ENCODE measurements around the gene PRKAR1B.

PRKAR1B gene

DNA sequence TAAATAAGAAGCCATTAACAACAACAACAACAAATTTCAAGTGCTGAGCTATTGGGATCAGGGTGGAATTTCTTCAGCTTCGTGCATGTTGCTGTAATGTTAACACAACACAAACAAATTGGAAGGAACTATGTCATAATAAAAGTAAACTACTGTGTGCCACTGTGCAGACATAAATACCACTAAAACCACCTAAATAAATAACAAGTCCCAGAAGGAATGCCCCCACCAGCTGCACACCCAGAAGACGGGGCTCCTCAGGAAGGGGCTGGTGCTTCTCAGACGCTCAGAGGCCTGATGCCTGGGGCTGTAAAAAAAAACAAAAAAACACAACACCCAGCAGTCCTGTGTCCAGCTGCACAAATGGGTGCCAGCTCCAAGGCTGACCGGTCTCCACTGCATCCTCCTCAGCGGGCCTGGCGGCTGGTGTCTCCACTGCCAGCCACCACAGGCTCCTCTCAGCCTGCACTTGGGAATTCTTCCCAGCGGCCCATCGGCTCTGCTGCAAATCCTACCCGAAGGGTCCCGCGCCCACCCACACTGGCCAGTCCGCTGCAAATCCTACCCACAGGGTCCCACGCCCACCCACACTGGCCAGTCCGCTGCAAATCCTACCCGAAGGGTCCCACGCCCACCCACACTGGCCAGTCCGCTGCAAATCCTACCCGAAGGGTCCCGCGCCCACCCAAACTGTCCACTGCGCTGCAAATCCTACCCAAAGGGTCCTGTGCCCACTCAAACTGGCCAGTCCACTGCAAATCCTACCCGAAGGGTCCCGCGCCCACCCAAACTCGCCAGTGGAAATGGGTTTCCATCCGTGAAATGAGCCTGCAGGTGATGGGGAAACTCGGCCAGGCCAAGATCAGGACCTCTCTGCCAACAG lies 36.4 kb downstream of the PRKAR1B start:
- DNase-seq, result no peak

DNA sequence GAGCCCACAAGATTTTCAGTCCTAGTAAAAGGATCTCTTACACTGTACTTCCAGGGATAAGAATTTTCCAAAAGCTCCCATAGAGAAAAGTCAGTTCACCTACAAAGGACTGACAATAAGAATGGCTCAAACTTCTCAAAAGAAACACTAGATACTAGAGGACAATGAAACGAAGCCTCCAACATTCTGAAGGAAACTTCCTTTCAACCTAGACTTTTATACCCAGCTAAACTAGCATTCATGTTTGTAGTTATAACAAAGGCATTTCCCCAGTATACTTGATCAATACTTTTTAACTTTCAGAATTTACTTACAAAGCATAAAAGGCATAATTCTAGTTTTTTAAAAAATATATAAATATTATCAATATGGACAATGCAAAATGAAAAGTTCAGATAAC lies 41.5 kb downstream of the PRKAR1B start:
- DNase-seq, result no peak

DNA sequence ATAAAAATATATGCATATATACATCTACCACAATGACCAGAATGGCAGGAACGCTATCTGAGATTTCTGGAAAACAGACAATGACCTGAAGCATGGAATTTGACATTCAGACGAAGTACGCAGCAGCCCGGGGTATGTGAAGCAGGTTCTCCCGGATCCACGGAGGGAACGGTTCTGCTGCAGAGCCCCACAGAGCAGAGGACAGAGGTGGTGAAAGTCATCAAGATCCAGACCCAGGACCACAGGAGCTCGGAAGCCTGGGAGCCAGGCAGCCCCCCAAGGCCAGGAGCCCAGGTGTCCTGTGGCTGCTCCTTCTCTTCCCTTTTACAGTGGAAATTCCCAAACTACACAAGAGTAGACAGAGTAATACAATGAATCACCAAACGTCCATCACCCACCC lies 42.7 kb downstream of the PRKAR1B start:
- DNase-seq, result no peak

DNA sequence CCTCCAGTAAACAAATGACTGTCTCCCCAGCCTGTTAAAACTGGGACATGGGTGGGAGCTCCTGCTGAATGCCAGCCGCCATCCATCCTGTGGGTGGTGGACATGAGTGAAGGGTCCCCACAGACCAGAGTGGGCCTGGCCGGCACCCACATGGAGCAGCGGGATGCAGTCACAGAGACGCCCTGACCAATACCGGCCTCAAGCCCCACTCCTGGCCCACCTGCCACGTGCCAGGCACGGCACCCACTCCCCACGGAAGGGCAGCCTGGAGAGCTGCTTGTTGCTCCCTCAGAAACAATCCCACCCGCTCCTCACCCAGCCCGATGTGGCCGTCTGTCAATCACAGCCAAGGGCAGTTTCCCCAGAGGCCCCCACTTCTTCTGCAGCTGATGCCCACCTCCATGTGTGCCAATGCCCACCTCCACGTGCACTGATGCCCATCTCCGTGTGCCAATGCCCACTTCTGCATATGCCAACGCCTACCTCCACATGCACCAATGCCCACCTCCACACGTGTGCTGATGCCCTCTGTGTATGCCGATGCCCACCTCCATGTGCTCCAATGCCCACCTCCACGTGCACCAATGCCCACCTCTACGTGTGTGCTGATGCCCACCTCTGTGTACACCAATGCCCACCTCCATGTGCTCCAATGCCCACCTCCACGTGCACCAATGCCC lies 43.4 kb downstream of the PRKAR1B start:
- no peak for DNase-seq

DNA sequence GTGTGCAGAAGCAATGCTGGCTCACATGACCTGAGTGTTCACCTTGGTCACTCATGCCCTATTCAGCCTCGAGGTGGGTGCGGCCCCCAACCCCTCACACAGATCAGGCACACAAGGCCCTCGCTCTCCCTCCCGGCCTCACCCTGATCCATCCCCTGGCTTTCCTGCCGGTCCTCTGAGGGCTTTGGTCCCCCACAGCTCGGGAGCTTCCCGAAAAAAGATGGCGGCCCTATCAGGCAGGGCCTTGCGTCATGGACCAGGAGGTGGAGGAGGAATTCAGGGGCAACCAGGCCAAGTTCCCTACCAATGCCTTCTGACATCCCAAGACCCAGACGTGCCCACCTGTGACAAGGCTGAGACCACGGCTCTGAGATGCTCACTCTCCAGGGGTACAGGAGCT lies 44.3 kb downstream of the PRKAR1B start:
- no peak for DNase-seq

GRCh38 chr7:681551-682307 lies 45.4 kb downstream of the PRKAR1B start:
- DNase-seq, result no peak

DNA sequence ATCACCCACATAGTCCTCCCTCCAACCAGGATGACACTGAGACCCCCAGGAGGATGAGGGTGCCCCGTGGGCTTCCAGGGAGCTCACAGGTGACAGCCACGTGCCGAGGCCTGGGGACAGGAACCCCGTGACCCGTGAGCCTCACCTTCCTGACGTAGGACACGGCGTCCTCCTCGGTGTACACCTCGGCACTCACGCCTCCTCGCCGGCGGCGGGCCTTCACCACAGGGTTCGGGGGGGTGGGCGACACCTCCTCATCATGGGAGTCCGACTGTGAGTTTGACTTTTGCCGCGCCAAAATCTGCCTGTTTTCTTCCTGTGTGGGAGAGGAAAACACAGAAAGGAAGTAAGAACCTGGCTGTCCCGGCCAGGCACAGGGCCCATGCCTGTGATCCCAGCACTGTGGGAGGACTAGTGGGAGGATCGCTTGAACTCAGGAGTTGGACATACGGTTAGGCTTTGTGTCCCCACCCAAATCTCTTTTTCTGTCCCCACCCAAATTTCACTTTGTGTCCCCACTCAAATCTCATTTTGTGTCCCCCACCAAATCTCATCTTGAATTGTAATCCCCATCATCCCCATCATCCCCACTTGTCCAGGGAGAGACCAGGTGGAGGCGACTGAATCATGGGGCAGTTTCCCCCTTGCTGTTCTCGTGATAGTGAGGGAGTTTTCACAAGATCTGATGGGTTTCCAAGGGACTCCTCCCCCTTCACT lies 46.5 kb downstream of the PRKAR1B start:
- no peak for DNase-seq

GRCh38 chr7:676972-677385 lies 50.1 kb downstream of the PRKAR1B start:
- no peak for DNase-seq

DNA sequence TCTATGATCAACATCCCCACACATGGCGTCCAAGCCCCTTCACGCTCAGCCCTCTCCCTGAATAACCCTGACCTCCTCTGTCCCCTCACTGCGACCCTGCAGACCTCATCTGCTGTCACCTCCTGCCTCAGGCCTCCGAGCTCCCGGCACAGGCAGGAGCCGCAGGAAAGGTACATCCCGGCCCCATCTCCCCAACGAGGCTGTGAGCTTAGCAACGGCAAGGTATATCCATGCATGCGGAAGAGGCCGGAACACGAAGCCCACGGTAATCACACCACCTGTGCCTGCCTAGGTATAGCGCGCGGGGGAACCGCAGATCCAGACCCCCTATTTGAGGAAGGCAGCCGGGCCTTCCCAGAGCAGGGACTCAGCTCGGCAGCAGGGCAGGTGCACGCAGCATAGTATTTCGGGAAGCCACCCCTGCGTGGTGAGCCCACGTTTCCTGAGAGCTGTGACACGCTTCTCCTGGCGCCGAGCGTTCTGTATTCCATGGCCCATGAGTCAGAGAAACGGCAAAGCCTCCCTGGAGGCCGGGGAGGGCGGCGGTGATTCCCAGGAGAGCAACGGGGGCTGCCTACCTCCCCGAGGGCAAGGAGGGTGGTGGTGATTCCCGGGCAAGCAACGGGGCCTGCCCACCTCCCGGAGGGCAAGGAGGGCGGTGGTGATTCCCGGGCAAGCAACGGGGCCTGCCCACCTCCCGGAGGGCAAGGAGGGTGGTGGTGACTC lies 50.7 kb downstream of the PRKAR1B start:
- DNase-seq, result no peak

DNA sequence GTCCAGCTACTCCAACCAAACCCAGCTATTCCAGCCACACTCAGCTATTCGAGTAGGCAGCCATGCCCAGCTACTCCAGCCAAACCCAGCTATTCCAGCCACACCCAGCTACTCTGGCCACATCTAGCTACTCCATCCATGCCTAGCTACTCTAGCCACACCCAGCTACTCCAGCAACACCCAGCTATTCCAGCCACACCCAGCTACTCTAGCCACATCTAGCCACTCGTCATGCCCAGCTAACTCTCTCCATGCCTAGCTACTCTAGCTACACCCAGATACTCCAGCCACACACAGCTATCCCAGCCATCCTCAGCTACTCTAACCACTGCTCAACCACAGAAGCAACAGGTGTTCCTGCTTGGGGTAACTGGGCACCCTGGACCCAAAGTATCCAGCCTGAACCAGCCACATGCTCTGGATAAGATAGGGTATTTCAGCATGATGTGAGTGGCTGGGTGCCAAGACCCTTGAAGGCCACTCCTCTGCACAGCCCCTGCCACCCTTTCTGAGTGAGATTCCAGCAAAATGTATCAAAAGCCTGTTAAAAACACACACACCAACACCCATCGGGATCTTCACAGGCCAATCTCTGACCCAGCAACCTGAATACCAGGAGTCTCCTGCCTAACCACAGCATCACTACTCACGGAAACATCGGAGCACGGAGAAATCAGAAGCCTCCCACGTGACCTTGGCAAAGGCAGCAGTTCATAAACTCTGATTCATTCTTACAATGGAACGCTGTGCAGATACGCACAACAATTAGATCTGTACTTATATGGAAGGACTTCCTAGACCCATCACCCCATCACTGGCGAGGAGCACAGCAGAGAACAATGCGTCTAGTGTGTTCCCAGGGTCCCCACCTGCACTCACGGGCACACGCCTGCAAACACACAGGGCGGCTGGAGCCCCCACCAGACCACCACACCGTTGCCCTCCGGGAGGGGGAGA lies 52.3 kb downstream of the PRKAR1B start:
- no peak for DNase-seq

GRCh38 chr7:673681-674453 lies 53.2 kb downstream of the PRKAR1B start:
- DNase-seq, result no peak

DNA sequence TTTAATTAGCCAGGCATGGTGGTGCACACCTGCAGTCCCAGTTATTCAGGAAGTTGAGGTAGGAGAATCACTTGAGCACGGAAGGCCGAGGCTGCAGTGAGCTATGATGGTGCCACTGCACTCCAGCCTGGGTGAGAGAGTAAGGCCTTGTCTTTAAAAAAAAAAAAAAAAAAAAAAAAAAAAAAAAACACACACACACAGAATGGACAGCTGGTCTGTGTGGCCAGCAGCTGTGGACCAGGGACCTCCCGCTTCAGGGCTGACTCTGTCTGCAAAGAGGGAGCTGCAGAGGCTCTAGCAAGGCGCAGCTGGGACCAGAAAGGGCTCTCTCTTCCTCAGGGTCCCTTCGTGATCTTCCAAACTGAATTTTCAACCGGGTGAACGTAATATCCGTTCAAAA lies 54.2 kb downstream of the PRKAR1B start:
- no peak for DNase-seq

- DNase-seq, result no peak
These were observed 55.6 kb downstream of the PRKAR1B start for GRCh38 chr7:671415-672042.

DNA sequence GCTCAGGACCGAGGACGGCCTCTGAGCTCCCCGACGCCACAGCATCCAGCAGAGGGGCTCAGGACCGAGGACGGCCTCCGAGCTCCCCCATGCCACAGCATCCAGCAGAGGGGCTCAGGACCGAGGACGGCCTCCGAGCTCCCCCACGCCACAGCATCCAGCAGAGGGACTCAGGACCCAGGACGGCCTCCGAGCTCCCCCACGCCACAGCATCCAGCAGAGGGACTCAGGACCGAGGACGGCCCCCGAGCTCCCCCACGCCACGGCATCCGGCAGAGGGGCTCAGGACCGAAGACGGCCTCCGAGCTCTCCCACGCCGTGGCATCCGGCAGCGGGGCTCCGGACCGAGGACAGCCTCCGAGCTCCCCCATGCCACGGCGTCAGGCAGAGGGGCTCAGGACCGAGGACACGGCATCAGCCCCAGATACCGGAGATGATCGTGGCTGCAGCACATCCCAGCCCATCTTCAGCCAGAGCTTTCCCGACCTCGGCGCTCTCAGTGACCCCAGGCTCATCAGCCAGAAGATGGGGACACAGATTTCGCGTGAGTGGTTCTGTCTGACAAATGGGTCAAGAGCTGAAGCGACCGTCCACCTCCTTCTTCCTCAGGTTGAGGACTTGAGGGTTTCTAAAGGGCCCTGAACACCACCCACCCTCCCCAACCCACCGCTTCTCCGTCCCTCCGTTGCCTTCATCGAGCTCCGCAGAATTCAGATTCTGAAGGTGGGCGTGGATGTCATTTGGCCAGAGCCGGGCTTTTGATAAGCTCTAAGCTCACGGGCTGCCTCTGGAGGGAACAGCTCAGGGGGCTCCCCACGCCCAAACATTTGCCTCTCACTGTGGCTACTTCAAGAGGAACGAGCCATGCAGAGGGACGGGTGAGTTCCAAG lies 56.3 kb downstream of the PRKAR1B start:
- DNase-seq, result no peak

GRCh38 chr7:668958-669357 lies 58.1 kb downstream of the PRKAR1B start:
- no peak for DNase-seq

GRCh38 chr7:668139-668931 lies 58.7 kb downstream of the PRKAR1B start:
- DNase-seq, result no peak

DNA sequence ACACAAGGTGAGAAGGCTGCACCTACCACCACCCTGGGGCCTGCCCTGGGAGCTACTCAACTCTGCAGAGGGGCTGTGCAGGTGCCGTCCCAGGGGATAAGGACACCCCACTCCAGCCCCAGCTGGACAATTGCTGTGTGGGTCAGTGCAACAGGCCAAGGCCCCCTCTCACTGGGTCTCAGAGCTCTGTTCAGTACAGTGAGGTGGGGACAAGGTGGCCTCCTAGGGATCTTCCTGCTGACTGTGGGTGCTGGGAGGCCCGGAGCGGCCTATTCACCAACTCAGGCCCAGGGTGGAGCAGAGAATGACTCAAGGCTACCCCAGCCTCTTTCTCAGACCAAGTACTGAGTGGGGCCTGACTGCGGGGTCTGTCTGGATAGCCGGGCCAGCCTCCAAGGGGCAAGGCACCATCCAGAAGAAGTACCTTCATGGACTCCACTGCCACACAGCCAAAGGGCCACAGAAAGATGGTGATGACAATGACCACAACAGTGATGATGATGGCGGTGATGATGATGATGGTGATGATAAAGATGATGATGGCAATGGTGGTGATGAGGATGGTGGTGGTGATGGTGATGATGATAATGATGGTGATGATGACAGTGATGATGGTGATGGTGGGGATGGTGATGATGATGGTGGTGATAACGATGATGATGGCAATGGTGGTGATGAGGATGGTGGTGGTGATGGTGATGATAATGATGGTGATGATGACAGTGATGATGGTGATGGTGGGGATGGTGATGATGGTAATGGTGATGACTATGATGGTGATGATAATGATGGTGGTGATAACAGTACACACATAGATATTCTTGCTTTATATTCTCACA lies 60.4 kb downstream of the PRKAR1B start:
- no peak for DNase-seq

All from activated CD4-positive, alpha-beta T cell treated with anti-CD3 and anti-CD28 coated beads, Interleukin-2, amount 50 U/mL, for 4 hours (primary cell).